Panc1 (cell line): Measurements from ENCODE around the gene ATXN7L1. TPM values are rescaled to one million over a fixed set of nuclear protein-coding genes. Genes with fewer than 3 reads are reported as not detected.

ENCODE experiments used
- ATAC-seq: fragments of 200-7000 bp; cut with Tn5 transposase; 2 replicates; pipeline ENCODE4 v1.9.1; 2020; ENCODE audit warnings: mild to moderate bottlenecking, moderate library complexity
- BruUV-seq: library from RNA; stranded (reverse); fragments of 400-500 nt; replicated peaks from 2 replicates; lab custom pipeline; 2021; lab: Mats Ljungman, UMichigan
- CTCF ChIA-PET: fragments of 300-600 bp; sonication (Branson Sonifier 250); formaldehyde crosslinking; loops from one replicate; lab custom pipeline; 2022; ENCODE audit warnings: antibody characterized with exemption; lab: Charles Lee
- POLR2A ChIA-PET: fragments of 300-600 bp; sonication (Branson Sonifier 250); formaldehyde crosslinking; loops from one replicate; lab custom pipeline; 2022; ENCODE audit warnings: antibody characterized with exemption; lab: Charles Lee
- DNase-seq: peaks from one replicate; pipeline ENCODE4 v3.0.0-alpha.2; 2010; ENCODE audit warnings: low read depth, low spot score
- H3K27ac ChIP-seq: 2 replicates; pipeline ENCODE4 v1.5.1; 2011; ENCODE audit warnings: mild to moderate bottlenecking, low read length, inconsistent platforms
- H3K27me3 ChIP-seq: fragments of 200-500 bp; sonication (Bioruptor generic); 2 replicates; pipeline ENCODE4 v1.6.0; 2014; ENCODE audit warnings: low read length, inconsistent platforms; ENCODE audit not compliant: control insufficient read depth, insufficient read depth
- H3K36me3 ChIP-seq: fragments of 200-500 bp; sonication (Bioruptor generic); 2 replicates; pipeline ENCODE4 v1.5.1; 2014; ENCODE audit warnings: inconsistent platforms, mild to moderate bottlenecking, low read length, moderate library complexity; ENCODE audit not compliant: control insufficient read depth, insufficient read depth
- H3K4me1 ChIP-seq: 2 replicates; pipeline ENCODE4 v1.5.1; 2011; ENCODE audit warnings: inconsistent platforms, mild to moderate bottlenecking, low read length, moderate library complexity; ENCODE audit not compliant: control insufficient read depth, insufficient read depth
- H3K4me3 ChIP-seq, 2 experiments: 2 replicates each; pipeline ENCODE4 v1.5.1; 2011 to 2012; ENCODE audit warnings: low read depth in 2 of 2, low read length in 2 of 2, mild to moderate bottlenecking in 2 of 2, inconsistent platforms in 1 of 2, moderate library complexity in 1 of 2
- H3K9me3 ChIP-seq: fragments of 200-500 bp; sonication (Bioruptor generic); 2 replicates; pipeline ENCODE4 v1.5.1; 2014; ENCODE audit warnings: low read depth, mild to moderate bottlenecking, inconsistent platforms, low read length, moderate library complexity; ENCODE audit not compliant: control insufficient read depth, insufficient read depth
- CTCF ChIP-seq: fragments of 450-650 bp; IDR thresholded peaks from 2 replicates; pipeline ENCODE4 v1.5.1; 2017; ENCODE audit warnings: mild to moderate bottlenecking
- POLR2AphosphoS5 ChIP-seq: IDR thresholded peaks from 2 replicates; pipeline ENCODE4 v1.6.1; 2012; ENCODE audit warnings: mild to moderate bottlenecking, low read depth, low read length, moderate library complexity
- SIN3A ChIP-seq: IDR thresholded peaks from 2 replicates; pipeline ENCODE4 v1.6.1; 2012; ENCODE audit warnings: low read depth, mild to moderate bottlenecking, low read length, moderate library complexity, borderline replicate concordance; ENCODE audit not compliant: insufficient read depth
- TCF7L2 ChIP-seq: IDR thresholded peaks from 2 replicates; pipeline ENCODE4 v1.6.1; 2011; ENCODE audit warnings: mild to moderate bottlenecking, low read depth, low read length, inconsistent platforms
- in situ Hi-C: cut with HindIII; loops from 2 replicates; pipeline ENCODE4 v1.10.0; 2016; ENCODE audit warnings: low sequenced_read_pairs, low pct_unique_long_range_greater_than_20kb
- intact Hi-C: fragments of 100-400 bp; cut with micrococcal nuclease; formaldehyde crosslinking; loops from one replicate; pipeline ENCODE4 v1.10.0; 2022; ENCODE audit not compliant: unreplicated experiment
- total RNA-seq: library from RNA; stranded (reverse); gene quantifications from one replicate; pipeline ENCODE4 v1.2.1, GENCODE V29; 2021; ENCODE audit not compliant: unreplicated experiment
- TF ChIP-seq, protein P1 (sequence below), 2 experiments: IDR thresholded peaks; 2 replicates each; pipeline ENCODE4 v1.6.1; 2011 to 2012; ENCODE audit warnings: low read depth in 2 of 2, control low read depth in 1 of 2, low read length in 1 of 2, mild to moderate bottlenecking in 1 of 2, moderate library complexity in 1 of 2; ENCODE audit not compliant: insufficient read depth in 1 of 2

ATXN7L1 gene
- total RNA-seq, 1 experiment from 2014 or later: 10.8 TPM

DNA sequence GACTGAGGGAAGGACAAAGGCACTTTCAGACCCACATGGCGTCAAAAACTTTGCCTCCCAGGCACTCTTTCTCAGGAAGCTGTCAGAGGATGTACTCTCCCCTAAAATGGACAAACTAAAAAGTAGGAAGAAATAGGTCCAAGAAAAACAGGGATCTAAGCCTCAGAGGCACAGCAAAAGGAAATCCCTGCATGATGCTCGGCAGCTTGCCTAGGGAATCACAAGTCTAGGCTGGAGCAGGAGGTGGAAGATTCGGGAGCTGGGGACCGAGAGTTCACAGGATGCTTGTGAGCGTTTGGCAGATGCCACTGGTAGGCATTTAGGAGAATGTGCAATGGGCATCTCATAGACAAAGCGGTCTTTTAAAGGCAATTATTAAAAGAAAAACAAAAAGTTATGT lies 60.8 kb downstream of the ATXN7L1 start:
- H3K36me3 ChIP-seq: no peaks in the 10 kb centered on the region
- in situ Hi-C loops (no loop called here), intact Hi-C loops (no loop called here)
- 0 out of 2 replicates have a peak, but pooled peaks cover 7% of the 10 kb centered on the region for H3K4me1 ChIP-seq
- DNase-seq: no peak
- H3K9me3 ChIP-seq: no peaks in the 10 kb centered on the region
- ChIA-PET CTCF (no interaction called here), POLR2A (no interaction called here)
- no peak overlapping the region for H3K4me3 ChIP-seq
- no peak overlapping the region for H3K27ac ChIP-seq
- BruUV-seq: no TSS peak
- ATAC-seq: no peak
- no peaks in the 10 kb centered on the region for H3K27me3 ChIP-seq
- TF ChIP-seq TCF7L2 (no peak), POLR2AphosphoS5 (no peak), CTCF (no peak), SIN3A (no peak)
- TF ChIP-seq, protein P1, sequence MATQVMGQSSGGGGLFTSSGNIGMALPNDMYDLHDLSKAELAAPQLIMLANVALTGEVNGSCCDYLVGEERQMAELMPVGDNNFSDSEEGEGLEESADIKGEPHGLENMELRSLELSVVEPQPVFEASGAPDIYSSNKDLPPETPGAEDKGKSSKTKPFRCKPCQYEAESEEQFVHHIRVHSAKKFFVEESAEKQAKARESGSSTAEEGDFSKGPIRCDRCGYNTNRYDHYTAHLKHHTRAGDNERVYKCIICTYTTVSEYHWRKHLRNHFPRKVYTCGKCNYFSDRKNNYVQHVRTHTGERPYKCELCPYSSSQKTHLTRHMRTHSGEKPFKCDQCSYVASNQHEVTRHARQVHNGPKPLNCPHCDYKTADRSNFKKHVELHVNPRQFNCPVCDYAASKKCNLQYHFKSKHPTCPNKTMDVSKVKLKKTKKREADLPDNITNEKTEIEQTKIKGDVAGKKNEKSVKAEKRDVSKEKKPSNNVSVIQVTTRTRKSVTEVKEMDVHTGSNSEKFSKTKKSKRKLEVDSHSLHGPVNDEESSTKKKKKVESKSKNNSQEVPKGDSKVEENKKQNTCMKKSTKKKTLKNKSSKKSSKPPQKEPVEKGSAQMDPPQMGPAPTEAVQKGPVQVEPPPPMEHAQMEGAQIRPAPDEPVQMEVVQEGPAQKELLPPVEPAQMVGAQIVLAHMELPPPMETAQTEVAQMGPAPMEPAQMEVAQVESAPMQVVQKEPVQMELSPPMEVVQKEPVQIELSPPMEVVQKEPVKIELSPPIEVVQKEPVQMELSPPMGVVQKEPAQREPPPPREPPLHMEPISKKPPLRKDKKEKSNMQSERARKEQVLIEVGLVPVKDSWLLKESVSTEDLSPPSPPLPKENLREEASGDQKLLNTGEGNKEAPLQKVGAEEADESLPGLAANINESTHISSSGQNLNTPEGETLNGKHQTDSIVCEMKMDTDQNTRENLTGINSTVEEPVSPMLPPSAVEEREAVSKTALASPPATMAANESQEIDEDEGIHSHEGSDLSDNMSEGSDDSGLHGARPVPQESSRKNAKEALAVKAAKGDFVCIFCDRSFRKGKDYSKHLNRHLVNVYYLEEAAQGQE (IDR thresholded peaks at IDR 0.05; ENCODE audit: insufficient read depth in 1 of 2, low read depth in 2 of 2, low read length in 1 of 2): no peak

DNA sequence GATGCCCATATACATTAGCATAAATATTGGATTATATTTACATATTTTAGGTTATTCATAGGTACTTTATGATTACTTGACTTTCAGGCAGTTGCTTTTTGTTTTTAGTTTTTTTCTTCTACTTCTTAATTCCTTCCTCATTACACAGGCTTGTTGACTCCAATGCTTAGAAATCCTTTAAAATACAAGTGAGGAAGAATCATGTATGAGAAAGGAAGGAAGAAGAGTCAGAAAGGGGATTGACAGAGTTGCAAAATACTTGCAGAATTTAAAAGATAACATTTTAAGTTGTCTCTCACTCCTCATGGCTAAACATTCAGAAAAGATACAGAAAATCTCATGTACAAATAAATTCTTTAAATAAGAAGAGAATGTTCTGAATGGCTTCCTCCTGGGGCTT lies 61.9 kb downstream of the ATXN7L1 start:
- BruUV-seq: no TSS peak
- CTCF ChIA-PET: no interaction called here
- Histone ChIP-seq H3K27me3 (no peaks in the 10 kb centered on the region), H3K27ac (no peak overlapping the region), H3K4me1 (0 out of 2 replicates have a peak, but pooled peaks cover 7% of the 10 kb centered on the region), H3K4me3 (no peak overlapping the region), H3K36me3 (no peaks in the 10 kb centered on the region), H3K9me3 (no peaks in the 10 kb centered on the region)
- ATAC-seq: no peak
- TF ChIP-seq, protein P1 (IDR thresholded peaks at IDR 0.05; ENCODE audit: insufficient read depth in 1 of 2, low read depth in 2 of 2, low read length in 1 of 2): no peak
- TF ChIP-seq SIN3A (no peak), POLR2AphosphoS5 (no peak)
- DNase-seq: no peak
- intact Hi-C loops: no loop called here
- in situ Hi-C loops: no loop called here
- POLR2A ChIA-PET: no interaction called here
